WTC11 (cell line): ENCODE data around the gene RABAC1. TPM values are rescaled to one million over a fixed set of nuclear protein-coding genes. Genes with fewer than 3 reads are reported as not detected.
A peak's percentile ranks its signal among the peaks of the same experiment; 100 is the strongest.

ENCODE experiments used
- ATAC-seq: fragments of 200-7000 bp; cut with Tn5 transposase; 2 replicates; pipeline ENCODE4 v1.10.0; 2021; ENCODE audit warnings: mild to moderate bottlenecking, moderate library complexity
- CTCF ChIA-PET: fragments of 300-600 bp; sonication (Branson Sonifier 250); formaldehyde crosslinking; loops from one replicate; lab custom pipeline; 2021; ENCODE audit warnings: antibody characterized with exemption; lab: Charles Lee
- POLR2A ChIA-PET: fragments of 350-600 bp; sonication (Branson Sonifier 250); formaldehyde crosslinking; loops from one replicate; lab custom pipeline; 2021; ENCODE audit warnings: antibody characterized with exemption; lab: Charles Lee
- DNase-seq: peaks from one replicate; pipeline ENCODE4 v3.0.0; 2021; ENCODE audit warnings: low spot score
- H3K27ac Mint-ChIP-seq: 2 replicates; pipeline ENCODE4 v1.8.0; 2021; ENCODE audit warnings: mixed read lengths
- H3K27me3 Mint-ChIP-seq: 2 replicates; pipeline ENCODE4 v1.8.0; 2021; ENCODE audit warnings: low read depth, mild to moderate bottlenecking, moderate library complexity, mixed read lengths
- H3K36me3 Mint-ChIP-seq: 2 replicates; pipeline ENCODE4 v1.8.0; 2021; ENCODE audit warnings: mixed read lengths
- H3K4me1 Mint-ChIP-seq: 2 replicates; pipeline ENCODE4 v1.8.0; 2022; ENCODE audit warnings: mixed read lengths
- H3K4me3 Mint-ChIP-seq: 2 replicates; pipeline ENCODE4 v1.8.0; 2021; ENCODE audit warnings: mild to moderate bottlenecking, moderate library complexity, mixed read lengths
- H3K9me3 Mint-ChIP-seq: 2 replicates; pipeline ENCODE4 v1.8.0; 2021; ENCODE audit warnings: mixed read lengths
- ESRRA ChIP-seq: sonication (generic); formaldehyde crosslinking; IDR thresholded peaks from 2 replicates; pipeline ENCODE4 v1.8.1; 2022; ENCODE audit warnings: mild to moderate bottlenecking, missing genetic modification reagents, borderline replicate concordance
- GRHL2 ChIP-seq: fragments of 250-450 bp; sonication (Bioruptor Pico); IDR thresholded peaks from 2 replicates; pipeline ENCODE4 v1.8.0; 2022; ENCODE audit warnings: mild to moderate bottlenecking, moderate library complexity; ENCODE audit not compliant: insufficient replicate concordance, severe bottlenecking
- SMAD4 ChIP-seq: sonication (generic); formaldehyde crosslinking; IDR thresholded peaks from 2 replicates; pipeline ENCODE4 v1.8.0; 2022; ENCODE audit warnings: mild to moderate bottlenecking, missing genetic modification reagents
- ZNF232 ChIP-seq: sonication (generic); formaldehyde crosslinking; IDR thresholded peaks from 2 replicates; pipeline ENCODE4 v1.8.0; 2022; ENCODE audit warnings: mild to moderate bottlenecking, missing genetic modification reagents
- total RNA-seq: library from RNA; stranded (reverse); gene quantifications from 3 replicates; pipeline ENCODE4 v1.2.3, GENCODE V29; 2021
- TF ChIP-seq, protein P1 (sequence below): fragments of 200-600 bp; IDR thresholded peaks from 2 replicates; pipeline ENCODE4 v1.8.0; 2022; ENCODE audit warnings: antibody characterized with exemption
- TF ChIP-seq, protein P2 (sequence below): sonication (generic); formaldehyde crosslinking; IDR thresholded peaks from 2 replicates; pipeline ENCODE4 v1.8.0; 2023; ENCODE audit warnings: mild to moderate bottlenecking, missing genetic modification reagents
- TF ChIP-seq, protein P3 (sequence below): sonication (generic); formaldehyde crosslinking; IDR thresholded peaks from 2 replicates; pipeline ENCODE4 v1.8.0; 2022; ENCODE audit warnings: missing genetic modification reagents
- TF ChIP-seq, protein P4 (sequence below): sonication (generic); formaldehyde crosslinking; IDR thresholded peaks from 2 replicates; pipeline ENCODE4 v1.8.1; 2023; ENCODE audit warnings: mild to moderate bottlenecking, missing genetic modification reagents
- TF ChIP-seq, protein P5 (sequence below): sonication (generic); formaldehyde crosslinking; IDR thresholded peaks from 2 replicates; pipeline ENCODE4 v1.8.1; 2023; ENCODE audit warnings: mild to moderate bottlenecking, missing genetic modification reagents, borderline replicate concordance
- TF ChIP-seq, protein P6 (sequence below): sonication (generic); formaldehyde crosslinking; IDR thresholded peaks from 2 replicates; pipeline ENCODE4 v1.8.0; 2023; ENCODE audit warnings: missing genetic modification reagents, mild to moderate bottlenecking, borderline replicate concordance

Gene RABAC1
- total RNA-seq, 1 experiment from 2014 or later, result 159 TPM

DNA sequence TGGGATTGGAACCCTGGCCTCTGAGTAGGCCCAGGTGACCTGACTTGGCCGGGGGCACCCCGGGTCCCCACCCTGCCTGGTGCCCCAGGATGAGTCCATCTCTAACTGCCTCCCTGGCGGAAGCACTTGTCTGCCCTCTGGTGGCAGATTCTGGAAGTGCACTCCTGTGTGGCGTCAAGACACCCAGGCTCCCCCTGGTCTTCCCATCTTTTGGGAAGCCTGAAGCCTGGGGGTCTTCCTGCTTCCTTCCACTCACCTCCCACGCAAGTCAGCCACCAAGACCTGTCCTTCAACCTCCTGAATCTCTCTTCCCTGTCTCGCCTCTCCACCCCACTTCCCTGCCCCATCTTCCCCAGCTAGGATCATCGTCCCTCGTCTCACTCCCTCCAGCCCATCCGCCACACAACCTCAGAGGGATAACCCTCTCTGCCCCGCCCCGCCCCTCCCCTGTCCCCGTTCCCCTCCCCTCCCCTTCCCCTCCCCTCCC, 7.4 kb downstream of the RABAC1 start:
- no peaks in the 10 kb centered on the region for H3K9me3 Mint-ChIP-seq
- H3K4me1 Mint-ChIP-seq, result no peaks in the 10 kb centered on the region
- TF ChIP-seq, protein P1, sequence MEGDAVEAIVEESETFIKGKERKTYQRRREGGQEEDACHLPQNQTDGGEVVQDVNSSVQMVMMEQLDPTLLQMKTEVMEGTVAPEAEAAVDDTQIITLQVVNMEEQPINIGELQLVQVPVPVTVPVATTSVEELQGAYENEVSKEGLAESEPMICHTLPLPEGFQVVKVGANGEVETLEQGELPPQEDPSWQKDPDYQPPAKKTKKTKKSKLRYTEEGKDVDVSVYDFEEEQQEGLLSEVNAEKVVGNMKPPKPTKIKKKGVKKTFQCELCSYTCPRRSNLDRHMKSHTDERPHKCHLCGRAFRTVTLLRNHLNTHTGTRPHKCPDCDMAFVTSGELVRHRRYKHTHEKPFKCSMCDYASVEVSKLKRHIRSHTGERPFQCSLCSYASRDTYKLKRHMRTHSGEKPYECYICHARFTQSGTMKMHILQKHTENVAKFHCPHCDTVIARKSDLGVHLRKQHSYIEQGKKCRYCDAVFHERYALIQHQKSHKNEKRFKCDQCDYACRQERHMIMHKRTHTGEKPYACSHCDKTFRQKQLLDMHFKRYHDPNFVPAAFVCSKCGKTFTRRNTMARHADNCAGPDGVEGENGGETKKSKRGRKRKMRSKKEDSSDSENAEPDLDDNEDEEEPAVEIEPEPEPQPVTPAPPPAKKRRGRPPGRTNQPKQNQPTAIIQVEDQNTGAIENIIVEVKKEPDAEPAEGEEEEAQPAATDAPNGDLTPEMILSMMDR, result peak; percentile 100
- TF ChIP-seq GRHL2, result no peak
- ChIA-PET POLR2A (no interaction called here), CTCF (interaction anchor here (0.6 to 3.1 kb wide), 11 partner anchors 11 to 93 kb away, joined by 3 to 22 read pairs (median 4); partner anchors contain the start of gene ERFL)
- H3K36me3 Mint-ChIP-seq, result no peaks in the 10 kb centered on the region
- DNase-seq (peak; percentile 97), ATAC-seq (peak; percentile 93)
- peak overlapping the region; percentile 65 for H3K4me3 Mint-ChIP-seq
- peaks cover 15% of the 10 kb centered on the region for H3K27me3 Mint-ChIP-seq
- no peak overlapping the region for H3K27ac Mint-ChIP-seq

DNA sequence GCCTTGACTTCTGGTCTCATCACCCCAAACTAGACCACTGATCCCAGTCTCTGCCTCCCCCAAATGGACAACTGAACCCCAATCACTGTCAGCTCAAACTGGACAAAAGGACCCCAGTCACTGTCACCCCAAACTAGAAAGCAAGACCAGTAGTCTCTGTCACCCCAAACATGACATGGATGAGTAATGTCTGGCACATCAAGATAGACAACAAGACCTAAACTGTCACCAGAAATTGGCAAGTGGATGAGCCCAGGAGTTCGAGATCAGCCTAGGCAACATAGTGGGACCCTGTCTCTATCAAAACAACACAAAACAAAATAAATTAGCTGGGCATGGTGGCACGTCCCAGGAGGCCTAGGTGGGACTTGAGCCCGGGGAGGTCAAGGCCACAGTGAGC, 12.0 kb downstream of the RABAC1 start:
- TF ChIP-seq ESRRA (CRISPR knock-in tag), result no peak
- no peak for TF ChIP-seq SMAD4 (CRISPR knock-in tag)
- TF ChIP-seq, protein P2, sequence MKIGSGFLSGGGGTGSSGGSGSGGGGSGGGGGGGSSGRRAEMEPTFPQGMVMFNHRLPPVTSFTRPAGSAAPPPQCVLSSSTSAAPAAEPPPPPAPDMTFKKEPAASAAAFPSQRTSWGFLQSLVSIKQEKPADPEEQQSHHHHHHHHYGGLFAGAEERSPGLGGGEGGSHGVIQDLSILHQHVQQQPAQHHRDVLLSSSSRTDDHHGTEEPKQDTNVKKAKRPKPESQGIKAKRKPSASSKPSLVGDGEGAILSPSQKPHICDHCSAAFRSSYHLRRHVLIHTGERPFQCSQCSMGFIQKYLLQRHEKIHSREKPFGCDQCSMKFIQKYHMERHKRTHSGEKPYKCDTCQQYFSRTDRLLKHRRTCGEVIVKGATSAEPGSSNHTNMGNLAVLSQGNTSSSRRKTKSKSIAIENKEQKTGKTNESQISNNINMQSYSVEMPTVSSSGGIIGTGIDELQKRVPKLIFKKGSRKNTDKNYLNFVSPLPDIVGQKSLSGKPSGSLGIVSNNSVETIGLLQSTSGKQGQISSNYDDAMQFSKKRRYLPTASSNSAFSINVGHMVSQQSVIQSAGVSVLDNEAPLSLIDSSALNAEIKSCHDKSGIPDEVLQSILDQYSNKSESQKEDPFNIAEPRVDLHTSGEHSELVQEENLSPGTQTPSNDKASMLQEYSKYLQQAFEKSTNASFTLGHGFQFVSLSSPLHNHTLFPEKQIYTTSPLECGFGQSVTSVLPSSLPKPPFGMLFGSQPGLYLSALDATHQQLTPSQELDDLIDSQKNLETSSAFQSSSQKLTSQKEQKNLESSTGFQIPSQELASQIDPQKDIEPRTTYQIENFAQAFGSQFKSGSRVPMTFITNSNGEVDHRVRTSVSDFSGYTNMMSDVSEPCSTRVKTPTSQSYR (CRISPR knock-in tag), result no peak
- TF ChIP-seq, protein P3, sequence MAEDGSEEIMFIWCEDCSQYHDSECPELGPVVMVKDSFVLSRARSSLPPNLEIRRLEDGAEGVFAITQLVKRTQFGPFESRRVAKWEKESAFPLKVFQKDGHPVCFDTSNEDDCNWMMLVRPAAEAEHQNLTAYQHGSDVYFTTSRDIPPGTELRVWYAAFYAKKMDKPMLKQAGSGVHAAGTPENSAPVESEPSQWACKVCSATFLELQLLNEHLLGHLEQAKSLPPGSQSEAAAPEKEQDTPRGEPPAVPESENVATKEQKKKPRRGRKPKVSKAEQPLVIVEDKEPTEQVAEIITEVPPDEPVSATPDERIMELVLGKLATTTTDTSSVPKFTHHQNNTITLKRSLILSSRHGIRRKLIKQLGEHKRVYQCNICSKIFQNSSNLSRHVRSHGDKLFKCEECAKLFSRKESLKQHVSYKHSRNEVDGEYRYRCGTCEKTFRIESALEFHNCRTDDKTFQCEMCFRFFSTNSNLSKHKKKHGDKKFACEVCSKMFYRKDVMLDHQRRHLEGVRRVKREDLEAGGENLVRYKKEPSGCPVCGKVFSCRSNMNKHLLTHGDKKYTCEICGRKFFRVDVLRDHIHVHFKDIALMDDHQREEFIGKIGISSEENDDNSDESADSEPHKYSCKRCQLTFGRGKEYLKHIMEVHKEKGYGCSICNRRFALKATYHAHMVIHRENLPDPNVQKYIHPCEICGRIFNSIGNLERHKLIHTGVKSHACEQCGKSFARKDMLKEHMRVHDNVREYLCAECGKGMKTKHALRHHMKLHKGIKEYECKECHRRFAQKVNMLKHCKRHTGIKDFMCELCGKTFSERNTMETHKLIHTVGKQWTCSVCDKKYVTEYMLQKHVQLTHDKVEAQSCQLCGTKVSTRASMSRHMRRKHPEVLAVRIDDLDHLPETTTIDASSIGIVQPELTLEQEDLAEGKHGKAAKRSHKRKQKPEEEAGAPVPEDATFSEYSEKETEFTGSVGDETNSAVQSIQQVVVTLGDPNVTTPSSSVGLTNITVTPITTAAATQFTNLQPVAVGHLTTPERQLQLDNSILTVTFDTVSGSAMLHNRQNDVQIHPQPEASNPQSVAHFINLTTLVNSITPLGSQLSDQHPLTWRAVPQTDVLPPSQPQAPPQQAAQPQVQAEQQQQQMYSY (CRISPR knock-in tag), result no peak
- ATAC-seq, result no peak
- POLR2A ChIA-PET, result no interaction called here

DNA sequence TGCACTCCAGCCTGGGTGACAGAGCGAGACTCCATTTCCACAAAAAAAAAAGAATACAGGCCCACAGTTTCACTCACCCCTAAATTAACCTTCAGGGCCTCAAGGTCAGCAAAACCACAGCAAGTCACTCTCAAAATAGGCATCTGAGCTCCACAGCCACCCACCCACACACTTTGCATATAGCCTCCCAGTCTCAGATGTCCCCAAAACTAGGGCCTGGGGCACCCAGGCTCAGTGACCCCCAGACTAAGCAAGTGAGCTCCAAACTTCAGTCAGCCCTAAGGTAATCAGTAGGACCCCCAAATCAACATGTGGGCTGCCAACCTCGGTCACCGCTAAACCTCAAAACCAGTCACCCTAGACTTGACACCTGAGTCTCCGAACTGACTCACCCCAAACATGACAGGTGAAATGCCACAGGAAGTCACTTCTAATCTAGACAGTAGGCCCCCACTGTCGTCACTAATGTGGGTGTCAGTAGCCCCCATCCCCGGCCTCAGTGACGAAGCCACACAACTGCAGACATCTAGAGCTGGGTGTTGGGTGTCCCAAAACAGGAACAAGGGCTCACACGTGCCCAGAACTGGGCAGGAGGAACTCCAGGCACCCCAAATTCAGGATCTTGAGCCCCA, 13.9 kb downstream of the RABAC1 start:
- DNase-seq, result no peak
- POLR2A ChIA-PET, result no interaction called here
- H3K27ac Mint-ChIP-seq, result no peak overlapping the region
- CTCF ChIA-PET, result interaction anchor here (1.5 to 1.8 kb wide), 2 partner anchors 8 to 14 kb away, joined by 4 to 7 read pairs; partner anchors contain the start of gene RABAC1
- no peaks in the 10 kb centered on the region for H3K4me1 Mint-ChIP-seq
- no peaks in the 10 kb centered on the region for H3K36me3 Mint-ChIP-seq
- H3K9me3 Mint-ChIP-seq, result peaks cover 4% of the 10 kb centered on the region; the same call in 1 of the 2 replicates
- peaks cover 48% of the 10 kb centered on the region for H3K27me3 Mint-ChIP-seq
- H3K4me3 Mint-ChIP-seq, result no peak overlapping the region
- ATAC-seq, result no peak
- TF ChIP-seq ZNF232 (CRISPR knock-in tag), result no peak
- TF ChIP-seq, protein P4, sequence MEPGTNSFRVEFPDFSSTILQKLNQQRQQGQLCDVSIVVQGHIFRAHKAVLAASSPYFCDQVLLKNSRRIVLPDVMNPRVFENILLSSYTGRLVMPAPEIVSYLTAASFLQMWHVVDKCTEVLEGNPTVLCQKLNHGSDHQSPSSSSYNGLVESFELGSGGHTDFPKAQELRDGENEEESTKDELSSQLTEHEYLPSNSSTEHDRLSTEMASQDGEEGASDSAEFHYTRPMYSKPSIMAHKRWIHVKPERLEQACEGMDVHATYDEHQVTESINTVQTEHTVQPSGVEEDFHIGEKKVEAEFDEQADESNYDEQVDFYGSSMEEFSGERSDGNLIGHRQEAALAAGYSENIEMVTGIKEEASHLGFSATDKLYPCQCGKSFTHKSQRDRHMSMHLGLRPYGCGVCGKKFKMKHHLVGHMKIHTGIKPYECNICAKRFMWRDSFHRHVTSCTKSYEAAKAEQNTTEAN (CRISPR knock-in tag), result no peak
- TF ChIP-seq, protein P5, sequence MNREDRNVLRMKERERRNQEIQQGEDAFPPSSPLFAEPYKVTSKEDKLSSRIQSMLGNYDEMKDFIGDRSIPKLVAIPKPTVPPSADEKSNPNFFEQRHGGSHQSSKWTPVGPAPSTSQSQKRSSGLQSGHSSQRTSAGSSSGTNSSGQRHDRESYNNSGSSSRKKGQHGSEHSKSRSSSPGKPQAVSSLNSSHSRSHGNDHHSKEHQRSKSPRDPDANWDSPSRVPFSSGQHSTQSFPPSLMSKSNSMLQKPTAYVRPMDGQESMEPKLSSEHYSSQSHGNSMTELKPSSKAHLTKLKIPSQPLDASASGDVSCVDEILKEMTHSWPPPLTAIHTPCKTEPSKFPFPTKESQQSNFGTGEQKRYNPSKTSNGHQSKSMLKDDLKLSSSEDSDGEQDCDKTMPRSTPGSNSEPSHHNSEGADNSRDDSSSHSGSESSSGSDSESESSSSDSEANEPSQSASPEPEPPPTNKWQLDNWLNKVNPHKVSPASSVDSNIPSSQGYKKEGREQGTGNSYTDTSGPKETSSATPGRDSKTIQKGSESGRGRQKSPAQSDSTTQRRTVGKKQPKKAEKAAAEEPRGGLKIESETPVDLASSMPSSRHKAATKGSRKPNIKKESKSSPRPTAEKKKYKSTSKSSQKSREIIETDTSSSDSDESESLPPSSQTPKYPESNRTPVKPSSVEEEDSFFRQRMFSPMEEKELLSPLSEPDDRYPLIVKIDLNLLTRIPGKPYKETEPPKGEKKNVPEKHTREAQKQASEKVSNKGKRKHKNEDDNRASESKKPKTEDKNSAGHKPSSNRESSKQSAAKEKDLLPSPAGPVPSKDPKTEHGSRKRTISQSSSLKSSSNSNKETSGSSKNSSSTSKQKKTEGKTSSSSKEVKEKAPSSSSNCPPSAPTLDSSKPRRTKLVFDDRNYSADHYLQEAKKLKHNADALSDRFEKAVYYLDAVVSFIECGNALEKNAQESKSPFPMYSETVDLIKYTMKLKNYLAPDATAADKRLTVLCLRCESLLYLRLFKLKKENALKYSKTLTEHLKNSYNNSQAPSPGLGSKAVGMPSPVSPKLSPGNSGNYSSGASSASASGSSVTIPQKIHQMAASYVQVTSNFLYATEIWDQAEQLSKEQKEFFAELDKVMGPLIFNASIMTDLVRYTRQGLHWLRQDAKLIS (CRISPR knock-in tag), result no peak
- TF ChIP-seq, protein P6, sequence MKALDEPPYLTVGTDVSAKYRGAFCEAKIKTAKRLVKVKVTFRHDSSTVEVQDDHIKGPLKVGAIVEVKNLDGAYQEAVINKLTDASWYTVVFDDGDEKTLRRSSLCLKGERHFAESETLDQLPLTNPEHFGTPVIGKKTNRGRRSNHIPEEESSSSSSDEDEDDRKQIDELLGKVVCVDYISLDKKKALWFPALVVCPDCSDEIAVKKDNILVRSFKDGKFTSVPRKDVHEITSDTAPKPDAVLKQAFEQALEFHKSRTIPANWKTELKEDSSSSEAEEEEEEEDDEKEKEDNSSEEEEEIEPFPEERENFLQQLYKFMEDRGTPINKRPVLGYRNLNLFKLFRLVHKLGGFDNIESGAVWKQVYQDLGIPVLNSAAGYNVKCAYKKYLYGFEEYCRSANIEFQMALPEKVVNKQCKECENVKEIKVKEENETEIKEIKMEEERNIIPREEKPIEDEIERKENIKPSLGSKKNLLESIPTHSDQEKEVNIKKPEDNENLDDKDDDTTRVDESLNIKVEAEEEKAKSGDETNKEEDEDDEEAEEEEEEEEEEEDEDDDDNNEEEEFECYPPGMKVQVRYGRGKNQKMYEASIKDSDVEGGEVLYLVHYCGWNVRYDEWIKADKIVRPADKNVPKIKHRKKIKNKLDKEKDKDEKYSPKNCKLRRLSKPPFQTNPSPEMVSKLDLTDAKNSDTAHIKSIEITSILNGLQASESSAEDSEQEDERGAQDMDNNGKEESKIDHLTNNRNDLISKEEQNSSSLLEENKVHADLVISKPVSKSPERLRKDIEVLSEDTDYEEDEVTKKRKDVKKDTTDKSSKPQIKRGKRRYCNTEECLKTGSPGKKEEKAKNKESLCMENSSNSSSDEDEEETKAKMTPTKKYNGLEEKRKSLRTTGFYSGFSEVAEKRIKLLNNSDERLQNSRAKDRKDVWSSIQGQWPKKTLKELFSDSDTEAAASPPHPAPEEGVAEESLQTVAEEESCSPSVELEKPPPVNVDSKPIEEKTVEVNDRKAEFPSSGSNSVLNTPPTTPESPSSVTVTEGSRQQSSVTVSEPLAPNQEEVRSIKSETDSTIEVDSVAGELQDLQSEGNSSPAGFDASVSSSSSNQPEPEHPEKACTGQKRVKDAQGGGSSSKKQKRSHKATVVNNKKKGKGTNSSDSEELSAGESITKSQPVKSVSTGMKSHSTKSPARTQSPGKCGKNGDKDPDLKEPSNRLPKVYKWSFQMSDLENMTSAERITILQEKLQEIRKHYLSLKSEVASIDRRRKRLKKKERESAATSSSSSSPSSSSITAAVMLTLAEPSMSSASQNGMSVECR (CRISPR knock-in tag), result no peak

More for the DNA sequence above, 12.0 kb downstream of the RABAC1 start:
- CTCF ChIA-PET, result interaction anchor here (1.0 to 1.8 kb wide), 3 partner anchors 10 to 74 kb away, joined by 4 to 5 read pairs (median 4); partner anchors contain the start of gene RABAC1
- Mint-ChIP-seq H3K27ac (no peak overlapping the region), H3K27me3 (peaks cover 36% of the 10 kb centered on the region), H3K36me3 (no peaks in the 10 kb centered on the region), H3K4me1 (no peaks in the 10 kb centered on the region), H3K4me3 (no peak overlapping the region), H3K9me3 (peaks cover 4% of the 10 kb centered on the region; the same call in 1 of the 2 replicates)
- DNase-seq, result no peak
